Peyer's patch (tissue), 4 donors: ENCODE measurements around the gene HSPB9. TPM values are rescaled to one million over a fixed set of nuclear protein-coding genes. Genes with fewer than 3 reads are reported as not detected.

Experiments used
- DNase-seq, 3 donors: peaks; one replicate each; pipeline ENCODE4 v3.0.0-alpha.2; 2017 to 2019
- H3K27ac ChIP-seq, 4 donors: fragments of 200-600 bp; sonication (generic); one replicate each; pipeline ENCODE4 v1.5.1; 2016 to 2019
- H3K27me3 ChIP-seq, 2 donors: fragments of 200-600 bp; sonication (generic); one replicate each; pipeline ENCODE4 v1.5.1; 2019
- H3K36me3 ChIP-seq, 3 donors: fragments of 200-600 bp; sonication (generic); one replicate each; pipeline ENCODE4 v1.5.1; 2016 to 2019
- H3K4me1 ChIP-seq, 4 donors: fragments of 200-600 bp; sonication (generic); one replicate each; pipeline ENCODE4 v1.5.1; 2016 to 2019
- H3K4me3 ChIP-seq, 4 donors: fragments of 200-600 bp; sonication (generic); 1 replicate in 3 of 4; 2 replicates in 1 of 4; pipeline ENCODE4 v1.5.1; 2016 to 2019; ENCODE audit warnings: mild to moderate bottlenecking in 1 of 4
- H3K9me3 ChIP-seq, 4 donors: fragments of 200-600 bp; sonication (generic); one replicate each; pipeline ENCODE4 v1.5.1; 2016 to 2019; ENCODE audit warnings: mild to moderate bottlenecking in 1 of 4
- POLR2A ChIP-seq, 2 donors: fragments of 450-650 bp; IDR thresholded peaks; one replicate each; pipeline ENCODE4 v1.5.1; 2017; ENCODE audit warnings: antibody characterized with exemption in 2 of 2, mild to moderate bottlenecking in 2 of 2, moderate library complexity in 2 of 2
- total RNA-seq, 4 donors: library from RNA; depleted of rRNA; stranded (reverse); fragments of >200 nt; gene quantifications; one replicate each; pipeline ENCODE4 v1.1.0, GENCODE V29; 2016
- TF ChIP-seq, protein P1 (sequence below), 6 experiments: fragments of 450-650 bp in 4 of 6; fragments of 200-600 bp in 2 of 6; sonication (generic) in 1 of 6; IDR thresholded peaks; one replicate each; pipeline ENCODE4 v1.5.1; 2017 to 2019; ENCODE audit warnings: antibody characterized with exemption in 6 of 6, mild to moderate bottlenecking in 3 of 6, moderate library complexity in 1 of 6

HSPB9 gene
- total RNA-seq, 4 donors from 2014 or later = not detected

- Histone ChIP-seq H3K36me3 (no peaks in the 10 kb centered on the region), H3K27me3 (no peaks in the 10 kb centered on the region), H3K4me1 (no peaks in the 10 kb centered on the region), H3K27ac (no peak overlapping the region), H3K4me3 (no peak overlapping the region), H3K9me3 (no peaks in the 10 kb centered on the region)
- no peak for DNase-seq
- no peak for TF ChIP-seq POLR2A (IDR thresholded peaks at IDR 0.05)
- TF ChIP-seq, protein P1, sequence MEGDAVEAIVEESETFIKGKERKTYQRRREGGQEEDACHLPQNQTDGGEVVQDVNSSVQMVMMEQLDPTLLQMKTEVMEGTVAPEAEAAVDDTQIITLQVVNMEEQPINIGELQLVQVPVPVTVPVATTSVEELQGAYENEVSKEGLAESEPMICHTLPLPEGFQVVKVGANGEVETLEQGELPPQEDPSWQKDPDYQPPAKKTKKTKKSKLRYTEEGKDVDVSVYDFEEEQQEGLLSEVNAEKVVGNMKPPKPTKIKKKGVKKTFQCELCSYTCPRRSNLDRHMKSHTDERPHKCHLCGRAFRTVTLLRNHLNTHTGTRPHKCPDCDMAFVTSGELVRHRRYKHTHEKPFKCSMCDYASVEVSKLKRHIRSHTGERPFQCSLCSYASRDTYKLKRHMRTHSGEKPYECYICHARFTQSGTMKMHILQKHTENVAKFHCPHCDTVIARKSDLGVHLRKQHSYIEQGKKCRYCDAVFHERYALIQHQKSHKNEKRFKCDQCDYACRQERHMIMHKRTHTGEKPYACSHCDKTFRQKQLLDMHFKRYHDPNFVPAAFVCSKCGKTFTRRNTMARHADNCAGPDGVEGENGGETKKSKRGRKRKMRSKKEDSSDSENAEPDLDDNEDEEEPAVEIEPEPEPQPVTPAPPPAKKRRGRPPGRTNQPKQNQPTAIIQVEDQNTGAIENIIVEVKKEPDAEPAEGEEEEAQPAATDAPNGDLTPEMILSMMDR (IDR thresholded peaks at IDR 0.05) = no peak
Observed at GRCh38 chr17:42169351-42169750, 46.7 kb downstream of the HSPB9 start.

DNA sequence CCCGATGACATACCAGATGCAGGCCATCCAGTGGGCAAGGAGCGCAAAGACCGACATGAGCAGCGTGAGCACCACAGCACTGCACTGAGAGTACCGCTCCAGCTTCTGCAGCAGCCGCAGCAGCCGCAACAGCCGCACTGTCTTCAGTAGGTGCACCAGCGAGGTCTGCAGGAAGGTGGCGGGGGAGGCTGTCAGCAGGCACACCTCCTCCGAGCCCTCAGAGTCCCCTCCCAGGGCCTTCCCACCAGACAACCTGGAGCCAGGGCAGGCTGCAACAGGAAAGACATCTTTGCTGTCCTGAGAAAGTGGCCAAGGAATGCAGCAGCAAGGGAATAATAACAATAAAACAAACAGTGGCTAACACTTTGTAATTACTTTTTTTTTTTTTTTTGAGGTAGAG lies 49.2 kb downstream of the HSPB9 start:
- DNase-seq = no peak
- TF ChIP-seq, protein P1 (IDR thresholded peaks at IDR 0.05) = no peak
- no peak for TF ChIP-seq POLR2A (IDR thresholded peaks at IDR 0.05)
- H3K27ac ChIP-seq = no peak overlapping the region
- no peaks in the 10 kb centered on the region for H3K27me3 ChIP-seq
- no peak overlapping the region for H3K4me3 ChIP-seq
- H3K36me3 ChIP-seq = no peaks in the 10 kb centered on the region
- no peaks in the 10 kb centered on the region for H3K4me1 ChIP-seq
- no peaks in the 10 kb centered on the region for H3K9me3 ChIP-seq

Other genes with a start within 250 kb of the HSPB9 start
- gene ACLY, start 203.9 kb upstream of the HSPB9 start, total RNA-seq = 100 to 1,000 TPM in 1 of 4 donors, 10 to 100 TPM in 3; 54.5 to 108 (median 74.0) TPM
- gene ODAD4, start 192.2 kb upstream of the HSPB9 start, total RNA-seq = 1 to 10 TPM in 1 of 4 donors, not detected in 3; 2.1 TPM
- 10 to 100 TPM; 24.7 to 76.7 (median 43.4) TPM for gene CNP, start 156.0 kb upstream of the HSPB9 start, total RNA-seq
- gene DNAJC7, start 105.4 kb upstream of the HSPB9 start, total RNA-seq = 10 to 100 TPM; 51.0 to 80.9 (median 70.7) TPM
- gene NKIRAS2, start 102.7 kb upstream of the HSPB9 start, total RNA-seq = 10 to 100 TPM; 22.1 to 38.1 (median 31.1) TPM
- gene C17orf113, start 72.2 kb upstream of the HSPB9 start, total RNA-seq = 1 to 10 TPM in 3 of 4 donors, not detected in 1; 1.6 to 8.6 (median 3.2) TPM
- 1 to 10 TPM in 1 of 4 donors, under 1 TPM in 1, not detected in 2; 0.53 to 1.3 TPM for gene ZNF385C, start 24.3 kb upstream of the HSPB9 start, total RNA-seq
- gene DHX58, start 10.1 kb upstream of the HSPB9 start, total RNA-seq = 10 to 100 TPM; 12.8 to 24.8 (median 18.4) TPM
- gene KAT2A, start 1.4 kb upstream of the HSPB9 start, total RNA-seq = 100 to 1,000 TPM in 1 of 4 donors, 10 to 100 TPM in 2, 1 to 10 TPM in 1; 9.8 to 172 (median 38.4) TPM
- 100 to 1,000 TPM in 2 of 4 donors, 10 to 100 TPM in 2; 80.9 to 153 (median 116) TPM for gene RAB5C, start 32.2 kb downstream of the HSPB9 start, total RNA-seq
- gene KCNH4, start 58.3 kb downstream of the HSPB9 start, total RNA-seq = under 1 TPM in 2 of 4 donors, not detected in 2; 0.47 to 0.80 TPM
- gene HCRT, start 62.6 kb downstream of the HSPB9 start, total RNA-seq = not detected
- 10 to 100 TPM; 13.2 to 71.4 (median 44.3) TPM for gene GHDC, start 71.7 kb downstream of the HSPB9 start, total RNA-seq
- gene STAT5B, start 153.6 kb downstream of the HSPB9 start, total RNA-seq = 100 to 1,000 TPM in 1 of 4 donors, 10 to 100 TPM in 3; 36.3 to 128 (median 68.1) TPM
- 10 to 100 TPM; 11.2 to 80.0 (median 34.5) TPM for gene STAT5A, start 165.7 kb downstream of the HSPB9 start, total RNA-seq